ENCODE measurements around the gene ARMC7.

GRCh38 chr17:75155191-75155601 lies 45.4 kb downstream of the ARMC7 start:
- TF ChIP-seq CTCF (IDR thresholded peaks at IDR 0.05) (no peak), EP300 (IDR thresholded peaks at IDR 0.05) (no peak)

All from sigmoid colon (tissue), 4 donors.